ENCODE measurements around the gene NUDC.
"Not testable (repeated sequence)": the region's sequence is repeated elsewhere in the genome, so short reads cannot be mapped to it uniquely, and the experiment has no call there.

NUDC gene

DNA sequence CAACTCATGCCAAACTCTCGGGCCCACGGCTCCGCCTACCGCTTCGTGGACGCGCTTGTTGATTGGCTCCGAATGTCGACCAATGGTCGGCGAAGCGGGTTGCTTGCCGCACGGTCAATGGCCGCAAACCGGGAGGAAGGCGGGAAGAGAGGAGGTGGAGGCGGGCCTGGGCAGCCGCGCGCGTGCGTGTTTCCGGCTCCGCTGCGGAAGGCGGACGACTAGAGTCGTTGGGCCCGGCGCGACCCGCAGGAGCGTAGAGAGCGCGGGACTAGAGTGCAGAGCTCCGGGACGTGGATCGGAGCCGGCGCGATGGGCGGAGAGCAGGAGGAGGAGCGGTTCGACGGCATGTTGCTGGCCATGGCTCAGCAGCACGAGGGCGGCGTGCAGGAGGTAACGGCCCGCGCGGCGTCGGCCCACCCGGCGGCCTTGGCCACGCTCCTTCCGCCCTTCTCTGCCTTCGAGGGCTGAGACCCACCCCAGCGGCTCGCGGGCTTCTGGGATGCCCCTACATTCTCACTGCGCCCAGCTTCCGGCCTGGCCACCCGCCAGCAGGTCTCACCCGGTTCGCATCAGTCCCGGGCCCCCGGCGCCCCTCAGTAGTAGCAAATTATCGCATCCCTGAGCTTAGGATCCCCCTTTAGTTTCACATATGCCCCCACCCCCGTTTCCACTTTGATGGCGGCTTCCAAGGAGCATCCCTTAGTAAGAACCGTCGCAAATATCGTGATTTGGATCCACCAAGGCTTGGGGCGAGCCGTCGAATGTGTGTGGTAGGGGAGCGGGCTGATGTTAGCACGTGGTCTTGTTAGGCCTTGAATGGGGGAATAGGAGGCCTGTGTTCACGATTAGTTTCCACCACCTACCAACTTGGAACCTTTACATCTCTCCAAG lies at the start of gene NUDC:
TSS of gene NUDC (plus strand) at position 204 of the 891 bp plus-strand sequence. CDS start at position 310, 106 bp downstream.
- in situ Hi-C loops (cut with MboI; ENCODE audit: low sequenced_read_pairs) = no loop called here

GRCh38 chr1:26873097-26873496 lies 48.4 kb upstream of the NUDC start:
- in situ Hi-C loops (cut with MboI; ENCODE audit: low sequenced_read_pairs) = not testable (repeated sequence)

DNA sequence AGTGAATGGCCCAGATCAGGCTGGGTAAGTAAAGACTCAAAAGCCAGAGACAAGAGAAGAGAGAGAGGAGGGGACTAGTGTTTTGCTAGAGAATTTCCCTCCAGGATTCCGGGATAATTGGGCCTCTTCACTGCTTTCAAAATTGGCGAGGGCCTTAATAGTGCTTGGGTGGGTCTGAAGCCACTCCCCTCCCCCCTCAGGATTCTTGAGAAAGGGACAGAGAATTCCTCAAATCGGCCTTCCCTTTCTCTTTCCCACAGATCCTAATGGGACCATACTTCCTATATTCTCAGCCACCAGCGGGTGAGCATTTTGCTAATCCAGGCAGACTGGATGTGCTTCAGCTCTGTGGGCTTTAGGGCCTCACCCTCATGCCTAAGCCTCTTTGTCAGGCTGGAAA lies 46.6 kb upstream of the NUDC start:
- in situ Hi-C loops (cut with MboI; ENCODE audit: low sequenced_read_pairs) = no loop called here

DNA sequence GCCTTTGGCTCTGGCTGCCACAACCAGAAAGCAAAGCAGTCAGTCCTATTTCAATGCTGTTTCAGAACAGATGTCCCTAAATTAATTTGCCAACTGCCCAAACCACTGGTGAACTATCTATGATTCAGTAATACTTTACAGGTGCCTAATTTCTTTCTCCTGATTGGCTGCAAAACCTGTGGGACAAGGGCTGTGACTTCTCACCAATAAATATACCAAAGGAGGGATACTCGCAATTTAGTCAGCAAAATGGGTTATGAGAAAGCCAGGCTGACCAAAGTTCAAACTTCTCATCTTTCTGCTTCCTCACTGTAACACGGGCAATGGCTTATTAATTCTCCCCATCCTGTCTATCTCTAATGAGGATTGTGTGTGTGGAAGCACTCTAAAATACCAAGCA lies 44.2 kb upstream of the NUDC start:
- in situ Hi-C loops (cut with MboI; ENCODE audit: low sequenced_read_pairs) = no loop called here

- in situ Hi-C loops (cut with MboI; ENCODE audit: low sequenced_read_pairs) = loop anchor here (10.0 kb wide), 1 partner anchor 285 kb away; no protein-coding TSS in a partner anchor
These were observed 41.8 kb upstream of the NUDC start for GRCh38 chr1:26879793-26880192.

DNA sequence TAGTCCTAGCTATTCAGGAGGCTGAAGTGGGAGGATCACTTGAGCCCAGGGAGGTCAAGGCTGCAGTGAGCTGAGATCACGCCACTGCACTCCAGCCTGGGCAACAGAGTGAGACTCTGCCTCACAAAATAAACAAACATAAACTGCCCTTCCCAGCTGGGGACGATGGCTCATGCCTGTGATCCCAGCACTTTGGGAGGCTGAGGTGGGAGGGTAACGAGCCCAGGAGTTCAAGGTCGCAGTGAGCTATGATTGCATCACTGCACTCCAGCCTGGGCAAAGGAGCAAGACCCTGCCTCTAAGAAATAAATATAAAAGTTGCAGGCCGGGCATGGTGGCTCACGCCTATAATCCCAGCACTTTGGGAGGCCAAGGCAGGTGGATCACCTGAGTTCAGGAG lies 39.9 kb upstream of the NUDC start:
- in situ Hi-C loops (cut with MboI; ENCODE audit: low sequenced_read_pairs) = loop anchor here (10.0 kb wide), 1 partner anchor 287 kb away; no protein-coding TSS in a partner anchor

DNA sequence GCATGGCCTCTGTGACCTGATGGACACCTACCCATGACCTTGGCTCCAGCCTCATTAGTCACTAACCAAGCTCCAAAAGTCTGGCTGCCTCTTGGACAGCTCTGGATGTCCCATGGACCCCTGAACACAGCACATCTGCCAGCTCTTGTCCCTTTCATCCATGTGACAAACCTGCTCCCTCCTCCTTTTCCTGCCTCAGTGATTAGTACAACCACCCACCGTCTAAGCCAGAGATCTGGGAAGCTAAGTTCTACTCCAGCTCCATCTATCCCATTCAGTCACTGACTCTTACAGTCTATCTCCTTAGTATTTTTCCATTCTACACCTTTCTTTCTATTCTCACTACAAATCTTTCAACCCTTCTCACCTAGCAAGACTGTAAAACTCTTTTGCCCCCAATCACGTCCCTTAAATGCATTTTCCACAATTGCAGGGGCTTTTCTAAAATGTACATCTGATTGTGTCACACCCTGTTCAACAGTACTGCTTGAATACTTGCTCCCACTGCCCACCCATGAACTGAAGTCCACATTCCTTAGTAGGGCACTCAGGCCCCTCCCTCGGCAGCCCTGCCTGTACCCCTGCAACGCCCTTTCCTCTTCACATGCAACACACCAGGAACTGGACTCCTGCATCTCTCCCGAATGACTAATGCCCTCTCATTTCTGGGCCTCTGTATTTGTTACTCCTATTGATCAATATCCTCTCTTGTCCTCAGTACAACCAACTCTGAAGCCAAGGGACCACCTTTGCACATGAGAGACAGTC lies 38.7 kb upstream of the NUDC start:
- in situ Hi-C loops (cut with MboI; ENCODE audit: low sequenced_read_pairs) = loop anchor here (10.0 kb wide), 1 partner anchor 288 kb away; no protein-coding TSS in a partner anchor

- in situ Hi-C loops (cut with MboI; ENCODE audit: low sequenced_read_pairs) = loop anchor here (10.0 kb wide), 1 partner anchor 292 kb away; no protein-coding TSS in a partner anchor
These were observed 34.4 kb upstream of the NUDC start for GRCh38 chr1:26887125-26887524.

DNA sequence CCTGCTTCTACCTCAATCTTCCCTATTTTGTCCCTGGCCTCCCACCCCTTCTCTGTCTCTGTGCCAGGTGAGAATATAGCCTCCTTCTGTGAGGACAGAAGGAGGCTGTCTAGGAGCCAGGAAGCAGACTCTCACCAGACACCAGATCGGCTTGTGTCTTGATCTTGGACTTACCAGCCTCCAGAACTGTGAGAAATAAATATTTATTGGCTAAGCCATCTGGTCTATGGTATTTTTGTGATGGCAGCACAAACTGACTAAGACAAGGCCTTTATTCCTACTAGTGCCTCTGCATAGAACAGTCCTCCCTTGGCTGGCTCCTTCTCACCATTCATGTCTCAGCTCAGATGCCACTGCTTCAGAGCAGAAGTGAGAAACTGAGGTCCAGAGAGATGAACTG lies 33.3 kb upstream of the NUDC start:
- in situ Hi-C loops (cut with MboI; ENCODE audit: low sequenced_read_pairs) = loop anchor here (10.0 kb wide), 1 partner anchor 293 kb away; no protein-coding TSS in a partner anchor

- in situ Hi-C loops (cut with MboI; ENCODE audit: low sequenced_read_pairs) = loop anchor here (10.0 kb wide), 1 partner anchor 295 kb away; no protein-coding TSS in a partner anchor
These were observed 31.7 kb upstream of the NUDC start, which contains the start of gene GPN2 for GRCh38 chr1:26889551-26890466. Gene GPN2, minus strand, starts transcription at chr1:26890283. Its CDS starts 187 bp downstream, at chr1:26890096.

DNA sequence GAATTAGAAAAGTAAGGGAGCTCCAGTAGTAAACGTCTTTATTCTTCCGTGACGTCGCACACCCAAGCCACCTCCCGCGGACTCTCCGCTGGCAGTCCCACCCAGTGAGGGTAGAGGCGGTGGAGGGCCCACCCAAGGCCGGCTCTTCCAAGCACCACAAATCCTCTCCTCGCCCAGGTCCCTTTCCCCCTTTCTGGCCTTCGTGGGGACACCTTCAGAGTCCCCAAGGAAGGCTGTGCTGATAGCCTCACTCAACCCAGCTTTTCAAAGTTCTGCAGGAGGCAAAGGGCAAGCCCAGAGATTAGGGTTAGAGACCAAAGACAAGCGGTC lies 31.1 kb upstream of the NUDC start:
- in situ Hi-C loops (cut with MboI; ENCODE audit: low sequenced_read_pairs) = no loop called here

GRCh38 chr1:26894263-26894662 lies 27.3 kb upstream of the NUDC start:
- in situ Hi-C loops (cut with MboI; ENCODE audit: low sequenced_read_pairs) = no loop called here

DNA sequence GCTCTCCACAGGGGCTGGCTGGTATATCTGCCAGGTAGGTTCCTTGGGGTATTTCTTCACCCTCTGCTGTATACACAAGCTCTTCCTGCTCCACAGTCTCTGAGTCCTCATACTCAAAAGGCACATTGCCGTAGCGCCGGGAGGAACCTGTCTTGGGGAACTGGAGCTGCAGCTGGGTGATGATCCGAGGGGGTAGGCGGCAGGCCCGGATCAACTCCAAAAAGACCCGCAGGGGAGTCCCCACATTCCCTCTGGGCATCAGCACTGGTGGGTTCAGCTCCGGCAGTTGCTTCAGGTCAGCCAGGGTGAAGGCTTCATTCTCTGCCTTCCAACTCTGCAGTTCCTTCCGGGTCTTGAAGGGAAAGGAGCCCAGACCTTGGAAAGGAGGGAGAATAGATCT lies 24.2 kb upstream of the NUDC start:
- in situ Hi-C loops (cut with MboI; ENCODE audit: low sequenced_read_pairs) = no loop called here

- in situ Hi-C loops (cut with MboI; ENCODE audit: low sequenced_read_pairs) = no loop called here
These were observed 21.3 kb upstream of the NUDC start, which contains the start of gene GPATCH3 for GRCh38 chr1:26900001-26900814. Gene GPATCH3, minus strand, starts transcription at chr1:26900467. Its CDS starts 25 bp downstream, at chr1:26900442.

DNA sequence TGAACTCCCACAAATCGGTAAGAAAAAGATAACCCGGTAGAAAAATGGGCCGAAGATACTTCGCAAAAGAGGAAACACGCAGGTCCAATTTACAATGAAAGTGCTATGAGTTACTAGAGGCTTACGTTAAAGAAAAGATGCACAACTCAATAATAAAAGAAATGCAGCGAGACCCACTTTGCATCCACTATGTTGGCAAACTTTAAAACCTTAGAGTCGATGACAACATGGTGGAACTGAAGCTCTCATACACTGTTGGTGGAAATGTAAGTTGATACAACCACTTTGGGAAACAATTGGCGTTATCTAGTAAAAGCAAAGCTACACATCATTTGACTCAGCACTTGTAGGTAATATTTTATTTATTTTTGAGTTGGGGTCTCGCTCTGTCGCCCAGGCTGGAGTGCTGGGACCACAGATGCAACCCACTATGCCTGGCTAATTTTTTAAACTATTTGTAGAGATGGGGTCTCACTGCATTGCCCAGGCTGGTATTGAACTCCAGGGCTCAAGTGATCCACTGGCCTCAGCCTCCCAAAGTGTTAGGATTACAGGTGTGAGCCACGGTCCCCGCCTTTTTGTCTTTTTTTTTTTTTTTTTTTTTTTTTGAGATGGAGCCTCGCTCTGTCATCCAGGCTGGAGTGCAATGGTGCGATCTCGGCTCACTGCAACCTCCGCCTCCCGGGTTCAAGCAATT lies 20.6 kb upstream of the NUDC start:
- in situ Hi-C loops (cut with MboI; ENCODE audit: low sequenced_read_pairs) = no loop called here

- in situ Hi-C loops (cut with MboI; ENCODE audit: low sequenced_read_pairs) = no loop called here
These were observed 14.2 kb upstream of the NUDC start for GRCh38 chr1:26907071-26907917.

DNA sequence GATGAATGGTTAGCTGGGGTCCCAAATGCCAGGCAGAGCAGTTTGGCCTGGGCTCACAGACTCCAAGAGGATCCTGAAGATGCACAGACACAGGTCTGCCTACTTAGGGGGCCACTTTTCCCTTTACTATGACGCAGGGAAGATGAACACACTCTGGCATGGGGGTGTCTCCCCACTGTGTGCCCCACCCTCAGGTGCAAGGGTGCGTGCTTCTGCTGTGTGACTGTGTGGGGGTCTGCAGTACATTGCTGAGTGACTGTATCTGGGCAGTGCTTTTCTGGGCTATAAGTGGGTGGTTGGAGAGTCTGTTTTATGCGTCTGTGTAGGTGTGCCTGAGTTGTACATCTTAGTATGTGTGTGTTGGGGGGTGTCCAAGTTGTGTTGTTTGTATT lies 11.6 kb upstream of the NUDC start:
- in situ Hi-C loops (cut with MboI; ENCODE audit: low sequenced_read_pairs) = no loop called here
